Type B pancreatic cell (in vitro differentiated cells): ENCODE data around the gene ASCC3. TPM values are rescaled to one million over a fixed set of nuclear protein-coding genes. Genes with fewer than 3 reads are reported as not detected.
A peak's percentile ranks its signal among the peaks of the same experiment; 100 is the strongest.

Experiments used
- DNase-seq: peaks from one replicate; pipeline ENCODE4 v3.0.0; 2021; ENCODE audit warnings: mixed read lengths; ENCODE audit not compliant: unreplicated experiment; ENCODE audit errors: extremely low spot score
- H3K27ac Mint-ChIP-seq: 2 replicates; pipeline ENCODE4 v1.8.0; 2021; ENCODE audit warnings: mild to moderate bottlenecking, mixed read lengths
- H3K27me3 Mint-ChIP-seq: 2 replicates; pipeline ENCODE4 v1.8.0; 2021; ENCODE audit warnings: mixed read lengths
- H3K36me3 Mint-ChIP-seq: 2 replicates; pipeline ENCODE4 v1.8.0; 2021; ENCODE audit warnings: mixed read lengths
- H3K4me1 Mint-ChIP-seq: one replicate; pipeline ENCODE4 v1.8.0; 2021; ENCODE audit warnings: mixed read lengths; ENCODE audit not compliant: unreplicated experiment
- H3K4me3 Mint-ChIP-seq: 2 replicates; pipeline ENCODE4 v1.8.0; 2021; ENCODE audit warnings: mild to moderate bottlenecking, mixed read lengths
- H3K9me3 Mint-ChIP-seq: 2 replicates; pipeline ENCODE4 v1.8.0; 2021; ENCODE audit warnings: mixed read lengths
- CTCF ChIP-seq: fragments of 200-600 bp; sonication (generic); conservative IDR thresholded peaks from 2 replicates; pipeline ENCODE4 v1.5.0; 2021; ENCODE audit warnings: antibody characterized with exemption, mild to moderate bottlenecking
- total RNA-seq: library from RNA; stranded (reverse); gene quantifications from 2 replicates; pipeline ENCODE4 v1.2.1, GENCODE V29; 2021; ENCODE audit warnings: low replicate concordance

ASCC3 gene
- total RNA-seq, 1 donor from 2014 or later = 51.2 TPM

DNA sequence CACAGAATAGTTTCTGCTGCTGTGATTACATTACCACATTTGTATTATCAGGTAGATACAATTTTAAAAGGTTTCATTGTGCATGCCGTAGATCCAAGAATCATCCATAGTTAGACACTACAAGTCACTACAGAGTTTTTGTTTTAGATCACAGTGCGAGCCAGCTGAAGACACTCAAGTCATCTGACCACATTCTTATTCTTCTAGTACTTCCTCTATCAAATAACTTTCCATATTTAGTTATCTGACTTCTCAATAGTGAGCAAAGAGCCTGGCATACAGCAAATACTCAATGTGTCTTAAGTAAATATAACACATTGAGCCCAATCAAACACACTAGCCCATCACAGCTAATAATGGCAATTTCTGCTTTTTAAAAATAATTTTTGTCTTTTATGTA lies 195.4 kb downstream of the ASCC3 start:
- Mint-ChIP-seq H3K27me3 (no peaks in the 10 kb centered on the region), H3K27ac (no peak overlapping the region), H3K9me3 (no peaks in the 10 kb centered on the region)

DNA sequence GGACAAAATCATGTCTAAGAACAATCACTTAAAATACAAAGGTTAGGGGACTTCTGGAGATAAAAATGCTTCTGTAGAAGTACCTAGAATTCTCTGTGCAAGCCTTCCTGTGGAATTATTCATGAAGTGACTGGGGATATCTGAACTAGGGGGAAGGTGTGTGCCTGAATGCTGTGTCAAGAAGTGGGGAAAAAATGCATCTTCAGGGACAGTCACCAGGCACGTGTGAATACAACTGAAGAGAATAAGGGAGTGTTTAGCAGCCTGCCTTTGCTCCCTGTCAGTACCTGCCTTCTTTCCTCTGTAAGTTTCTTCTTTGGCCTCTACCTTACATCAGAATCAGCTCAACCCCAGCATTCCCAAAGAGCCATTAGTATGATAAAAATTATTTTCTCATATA lies 201.0 kb downstream of the ASCC3 start:
- no peak overlapping the region for H3K27ac Mint-ChIP-seq
- no peak for TF ChIP-seq CTCF
- peaks cover under 1% of the 10 kb centered on the region for H3K36me3 Mint-ChIP-seq
- H3K4me1 Mint-ChIP-seq = no peaks in the 10 kb centered on the region
- H3K4me3 Mint-ChIP-seq = no peak overlapping the region
- H3K27me3 Mint-ChIP-seq = no peaks in the 10 kb centered on the region
- H3K9me3 Mint-ChIP-seq = no peaks in the 10 kb centered on the region
- no peak for DNase-seq

More for the DNA sequence above, 195.4 kb downstream of the ASCC3 start:
- no peak for TF ChIP-seq CTCF
- Mint-ChIP-seq H3K36me3 (peaks cover 10% of the 10 kb centered on the region), H3K4me1 (no peaks in the 10 kb centered on the region), H3K4me3 (no peak overlapping the region)
- no peak for DNase-seq

GRCh38 chr6:100678027-100678426 lies 203.1 kb downstream of the ASCC3 start:
- no peak for DNase-seq
- H3K9me3 Mint-ChIP-seq = no peaks in the 10 kb centered on the region
- no peaks in the 10 kb centered on the region for H3K36me3 Mint-ChIP-seq
- H3K27ac Mint-ChIP-seq = no peak overlapping the region
- H3K27me3 Mint-ChIP-seq = no peaks in the 10 kb centered on the region
- H3K4me3 Mint-ChIP-seq = no peak overlapping the region
- peak; percentile 50 for TF ChIP-seq CTCF
- H3K4me1 Mint-ChIP-seq = no peaks in the 10 kb centered on the region

DNA sequence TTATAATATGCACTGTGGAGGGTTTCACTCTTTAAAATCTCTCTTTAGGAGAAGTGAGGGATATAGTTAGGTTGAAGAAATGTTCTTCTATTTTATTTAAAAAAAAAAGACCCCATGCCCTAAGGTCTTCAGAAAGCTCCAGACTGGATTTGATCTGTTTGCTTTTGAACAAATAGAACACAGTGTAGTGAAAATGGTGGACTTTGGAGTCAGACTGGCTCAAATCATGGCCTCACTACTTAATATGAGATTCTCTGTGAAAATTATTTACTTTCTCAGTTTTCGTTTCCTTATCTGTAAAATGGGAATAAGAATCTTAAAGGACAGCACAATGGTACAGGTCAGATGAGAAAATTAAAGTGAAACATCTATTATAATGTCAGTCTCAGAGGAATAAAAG lies 203.9 kb downstream of the ASCC3 start:
- TF ChIP-seq CTCF = no peak
- Mint-ChIP-seq H3K36me3 (no peaks in the 10 kb centered on the region), H3K27me3 (no peaks in the 10 kb centered on the region), H3K9me3 (no peaks in the 10 kb centered on the region), H3K4me1 (no peaks in the 10 kb centered on the region), H3K4me3 (no peak overlapping the region), H3K27ac (no peak overlapping the region)
- DNase-seq = no peak

DNA sequence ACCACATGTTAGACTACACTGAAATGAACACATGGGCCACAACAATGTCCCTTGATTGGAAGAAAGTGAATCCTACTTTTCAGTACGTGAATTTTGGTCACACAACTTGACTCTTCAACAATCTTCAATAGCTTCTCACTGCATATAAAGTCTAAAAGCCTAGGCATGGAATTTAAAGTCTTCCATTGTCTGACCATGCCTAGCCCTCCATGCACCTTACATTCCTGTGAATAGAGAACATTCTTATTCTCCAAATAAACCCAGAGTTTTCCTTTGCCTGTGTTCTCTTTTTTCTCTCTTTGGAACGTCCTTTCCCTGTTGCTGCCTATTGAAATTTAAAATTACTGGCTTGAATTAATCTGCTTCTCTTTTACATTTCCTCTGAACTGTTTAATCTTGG lies 207.5 kb downstream of the ASCC3 start:
- no peak overlapping the region for H3K27ac Mint-ChIP-seq
- H3K36me3 Mint-ChIP-seq = peaks cover 6% of the 10 kb centered on the region
- no peak overlapping the region for H3K4me3 Mint-ChIP-seq
- no peak for DNase-seq
- H3K4me1 Mint-ChIP-seq = no peaks in the 10 kb centered on the region
- H3K27me3 Mint-ChIP-seq = no peaks in the 10 kb centered on the region
- no peak for TF ChIP-seq CTCF
- H3K9me3 Mint-ChIP-seq = no peaks in the 10 kb centered on the region

DNA sequence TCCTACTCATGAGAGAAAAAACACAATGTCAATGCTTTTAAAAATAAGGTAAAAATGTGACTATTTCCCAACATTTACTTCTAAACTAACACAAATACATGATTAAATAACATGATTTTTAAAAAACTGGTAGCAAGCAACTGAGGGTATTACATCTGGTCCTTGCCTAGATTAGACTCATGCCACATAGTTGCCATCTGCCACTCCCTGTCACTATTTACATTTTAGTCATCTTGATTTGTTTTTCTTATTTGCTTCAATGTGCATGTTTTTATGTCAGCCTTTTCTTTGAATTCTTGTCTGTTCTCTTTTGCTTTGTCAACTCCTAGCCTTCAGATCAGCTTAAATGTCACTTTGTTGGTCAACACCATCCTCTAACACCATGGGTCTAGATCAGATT lies 209.4 kb downstream of the ASCC3 start:
- H3K4me3 Mint-ChIP-seq = no peak overlapping the region
- H3K9me3 Mint-ChIP-seq = no peaks in the 10 kb centered on the region
- no peaks in the 10 kb centered on the region for H3K4me1 Mint-ChIP-seq
- no peak for TF ChIP-seq CTCF
- H3K27ac Mint-ChIP-seq = no peak overlapping the region
- peaks cover 6% of the 10 kb centered on the region for H3K36me3 Mint-ChIP-seq
- no peaks in the 10 kb centered on the region for H3K27me3 Mint-ChIP-seq
- DNase-seq = no peak
